A549 (cell line): ENCODE results near the gene SLC2A14.

Experiments
- CEBPB ChIP-seq, 2 experiments: fragments of >200 bp in 1 of 2; sonication (Bioruptor Twin) in 1 of 2; formaldehyde crosslinking in 1 of 2; IDR thresholded peaks; 2 replicates each; pipeline ENCODE4 v1.6.1; 2012 to 2016
- CHD4 ChIP-seq: fragments of 200-600 bp; sonication (generic); IDR thresholded peaks from 2 replicates; pipeline ENCODE4 v1.6.1; 2016; ENCODE audit warnings: antibody characterized with exemption, mild to moderate bottlenecking, borderline replicate concordance
- HDAC2 ChIP-seq: fragments of 200-600 bp; sonication (generic); IDR thresholded peaks from 2 replicates; pipeline ENCODE4 v1.6.1; 2016
- HEYL ChIP-seq: fragments of 250-450 bp; sonication (Bioruptor Pico); IDR thresholded peaks from 2 replicates; pipeline ENCODE4 v1.8.0; 2021; ENCODE audit warnings: mild to moderate bottlenecking, moderate library complexity
- PHF8 ChIP-seq: fragments of 200-600 bp; sonication (generic); IDR thresholded peaks from 2 replicates; pipeline ENCODE4 v1.6.1; 2016; ENCODE audit warnings: low read depth, mild to moderate bottlenecking, antibody characterized with exemption, moderate library complexity, borderline replicate concordance
- POLR2A ChIP-seq: IDR thresholded peaks from 2 replicates; pipeline ENCODE4 v1.6.1; 2012; ENCODE audit warnings: mild to moderate bottlenecking, low read length
- ZSCAN20 ChIP-seq: fragments of 250-450 bp; sonication (Bioruptor Pico); IDR thresholded peaks from 2 replicates; pipeline ENCODE4 v1.8.0; 2022; ENCODE audit warnings: mild to moderate bottlenecking, moderate library complexity
- TF ChIP-seq, protein P1 (sequence below): IDR thresholded peaks from 2 replicates; pipeline ENCODE4 v1.6.1; 2012
- TF ChIP-seq, protein P2 (sequence below): fragments of 200-600 bp; sonication (generic); IDR thresholded peaks from 2 replicates; pipeline ENCODE4 v1.6.1; 2016; ENCODE audit warnings: antibody characterized with exemption, mild to moderate bottlenecking, moderate library complexity
- TF ChIP-seq, protein P3 (sequence below): fragments of >200 bp; sonication (Bioruptor Twin); formaldehyde crosslinking; IDR thresholded peaks from 3 replicates; pipeline ENCODE4 v1.5.1; 2016
- TF ChIP-seq, protein P4 (sequence below): fragments of 450-650 bp; IDR thresholded peaks from 2 replicates; pipeline ENCODE4 v1.6.1; 2014; ENCODE audit warnings: antibody characterized with exemption
- TF ChIP-seq, protein P5 (sequence below): IDR thresholded peaks from 2 replicates; pipeline ENCODE4 v1.6.1; 2012

DNA sequence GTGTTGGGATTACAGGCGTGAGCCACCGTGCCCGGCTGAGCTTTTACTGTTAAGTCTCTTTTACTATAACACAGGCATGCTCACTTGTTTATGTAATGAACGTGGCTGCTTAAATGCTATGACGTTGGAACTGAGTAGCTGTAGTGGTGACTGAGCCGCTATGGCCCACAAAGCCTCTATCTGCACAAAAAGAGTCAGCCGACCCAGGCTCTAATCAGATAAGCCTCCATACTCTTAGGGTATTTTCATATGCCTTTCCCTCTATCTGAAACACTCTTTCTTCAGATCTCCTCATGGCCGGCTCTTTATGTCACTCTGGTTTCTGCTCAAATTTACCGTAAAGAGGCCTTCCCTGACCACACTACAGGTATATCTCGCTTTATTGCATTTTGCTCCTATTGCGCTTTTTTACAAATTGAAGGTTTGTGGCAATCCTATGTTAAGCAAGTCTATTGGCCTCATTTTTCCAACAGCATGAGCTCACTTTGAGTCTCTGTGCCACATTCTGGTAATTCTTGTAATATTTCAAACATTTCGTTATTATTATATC is 8.0 kb downstream of the SLC2A14 start:
- TF ChIP-seq, protein P1, sequence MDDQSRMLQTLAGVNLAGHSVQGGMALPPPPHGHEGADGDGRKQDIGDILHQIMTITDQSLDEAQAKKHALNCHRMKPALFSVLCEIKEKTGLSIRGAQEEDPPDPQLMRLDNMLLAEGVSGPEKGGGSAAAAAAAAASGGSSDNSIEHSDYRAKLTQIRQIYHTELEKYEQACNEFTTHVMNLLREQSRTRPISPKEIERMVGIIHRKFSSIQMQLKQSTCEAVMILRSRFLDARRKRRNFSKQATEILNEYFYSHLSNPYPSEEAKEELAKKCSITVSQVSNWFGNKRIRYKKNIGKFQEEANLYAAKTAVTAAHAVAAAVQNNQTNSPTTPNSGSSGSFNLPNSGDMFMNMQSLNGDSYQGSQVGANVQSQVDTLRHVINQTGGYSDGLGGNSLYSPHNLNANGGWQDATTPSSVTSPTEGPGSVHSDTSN, result no peak
- TF ChIP-seq, protein P2, sequence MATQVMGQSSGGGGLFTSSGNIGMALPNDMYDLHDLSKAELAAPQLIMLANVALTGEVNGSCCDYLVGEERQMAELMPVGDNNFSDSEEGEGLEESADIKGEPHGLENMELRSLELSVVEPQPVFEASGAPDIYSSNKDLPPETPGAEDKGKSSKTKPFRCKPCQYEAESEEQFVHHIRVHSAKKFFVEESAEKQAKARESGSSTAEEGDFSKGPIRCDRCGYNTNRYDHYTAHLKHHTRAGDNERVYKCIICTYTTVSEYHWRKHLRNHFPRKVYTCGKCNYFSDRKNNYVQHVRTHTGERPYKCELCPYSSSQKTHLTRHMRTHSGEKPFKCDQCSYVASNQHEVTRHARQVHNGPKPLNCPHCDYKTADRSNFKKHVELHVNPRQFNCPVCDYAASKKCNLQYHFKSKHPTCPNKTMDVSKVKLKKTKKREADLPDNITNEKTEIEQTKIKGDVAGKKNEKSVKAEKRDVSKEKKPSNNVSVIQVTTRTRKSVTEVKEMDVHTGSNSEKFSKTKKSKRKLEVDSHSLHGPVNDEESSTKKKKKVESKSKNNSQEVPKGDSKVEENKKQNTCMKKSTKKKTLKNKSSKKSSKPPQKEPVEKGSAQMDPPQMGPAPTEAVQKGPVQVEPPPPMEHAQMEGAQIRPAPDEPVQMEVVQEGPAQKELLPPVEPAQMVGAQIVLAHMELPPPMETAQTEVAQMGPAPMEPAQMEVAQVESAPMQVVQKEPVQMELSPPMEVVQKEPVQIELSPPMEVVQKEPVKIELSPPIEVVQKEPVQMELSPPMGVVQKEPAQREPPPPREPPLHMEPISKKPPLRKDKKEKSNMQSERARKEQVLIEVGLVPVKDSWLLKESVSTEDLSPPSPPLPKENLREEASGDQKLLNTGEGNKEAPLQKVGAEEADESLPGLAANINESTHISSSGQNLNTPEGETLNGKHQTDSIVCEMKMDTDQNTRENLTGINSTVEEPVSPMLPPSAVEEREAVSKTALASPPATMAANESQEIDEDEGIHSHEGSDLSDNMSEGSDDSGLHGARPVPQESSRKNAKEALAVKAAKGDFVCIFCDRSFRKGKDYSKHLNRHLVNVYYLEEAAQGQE, result no peak
- TF ChIP-seq, protein P3, sequence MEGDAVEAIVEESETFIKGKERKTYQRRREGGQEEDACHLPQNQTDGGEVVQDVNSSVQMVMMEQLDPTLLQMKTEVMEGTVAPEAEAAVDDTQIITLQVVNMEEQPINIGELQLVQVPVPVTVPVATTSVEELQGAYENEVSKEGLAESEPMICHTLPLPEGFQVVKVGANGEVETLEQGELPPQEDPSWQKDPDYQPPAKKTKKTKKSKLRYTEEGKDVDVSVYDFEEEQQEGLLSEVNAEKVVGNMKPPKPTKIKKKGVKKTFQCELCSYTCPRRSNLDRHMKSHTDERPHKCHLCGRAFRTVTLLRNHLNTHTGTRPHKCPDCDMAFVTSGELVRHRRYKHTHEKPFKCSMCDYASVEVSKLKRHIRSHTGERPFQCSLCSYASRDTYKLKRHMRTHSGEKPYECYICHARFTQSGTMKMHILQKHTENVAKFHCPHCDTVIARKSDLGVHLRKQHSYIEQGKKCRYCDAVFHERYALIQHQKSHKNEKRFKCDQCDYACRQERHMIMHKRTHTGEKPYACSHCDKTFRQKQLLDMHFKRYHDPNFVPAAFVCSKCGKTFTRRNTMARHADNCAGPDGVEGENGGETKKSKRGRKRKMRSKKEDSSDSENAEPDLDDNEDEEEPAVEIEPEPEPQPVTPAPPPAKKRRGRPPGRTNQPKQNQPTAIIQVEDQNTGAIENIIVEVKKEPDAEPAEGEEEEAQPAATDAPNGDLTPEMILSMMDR, result no peak
- TF ChIP-seq, protein P4, sequence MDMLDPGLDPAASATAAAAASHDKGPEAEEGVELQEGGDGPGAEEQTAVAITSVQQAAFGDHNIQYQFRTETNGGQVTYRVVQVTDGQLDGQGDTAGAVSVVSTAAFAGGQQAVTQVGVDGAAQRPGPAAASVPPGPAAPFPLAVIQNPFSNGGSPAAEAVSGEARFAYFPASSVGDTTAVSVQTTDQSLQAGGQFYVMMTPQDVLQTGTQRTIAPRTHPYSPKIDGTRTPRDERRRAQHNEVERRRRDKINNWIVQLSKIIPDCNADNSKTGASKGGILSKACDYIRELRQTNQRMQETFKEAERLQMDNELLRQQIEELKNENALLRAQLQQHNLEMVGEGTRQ, result no peak
- TF ChIP-seq ZSCAN20 (no peak), HEYL (CRISPR knock-in tag) (no peak), PHF8 (no peak), CEBPB (IDR thresholded peaks at IDR 0.05) (no peak), HDAC2 (no peak), POLR2A (no peak), CHD4 (no peak)
- TF ChIP-seq, protein P5, sequence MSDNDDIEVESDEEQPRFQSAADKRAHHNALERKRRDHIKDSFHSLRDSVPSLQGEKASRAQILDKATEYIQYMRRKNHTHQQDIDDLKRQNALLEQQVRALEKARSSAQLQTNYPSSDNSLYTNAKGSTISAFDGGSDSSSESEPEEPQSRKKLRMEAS, result no peak
